Prostate gland (tissue), 2 donors: ENCODE data around the gene TLCD3B.

Source experiments
- POLR2AphosphoS5 ChIP-seq: sonication (generic); formaldehyde crosslinking; IDR thresholded peaks from one replicate; pipeline ENCODE4 v1.6.1; 2017; ENCODE audit warnings: antibody characterized with exemption
- TF ChIP-seq, protein P1 (sequence below), 4 experiments: fragments of 200-600 bp in 2 of 4; fragments of 450-650 bp in 2 of 4; sonication (generic) in 2 of 4; IDR thresholded peaks; 1 replicate in 3 of 4; 2 replicates in 1 of 4; pipeline ENCODE4 v1.5.1; 2016 to 2019; ENCODE audit warnings: antibody characterized with exemption in 4 of 4, mild to moderate bottlenecking in 2 of 4, moderate library complexity in 2 of 4

DNA sequence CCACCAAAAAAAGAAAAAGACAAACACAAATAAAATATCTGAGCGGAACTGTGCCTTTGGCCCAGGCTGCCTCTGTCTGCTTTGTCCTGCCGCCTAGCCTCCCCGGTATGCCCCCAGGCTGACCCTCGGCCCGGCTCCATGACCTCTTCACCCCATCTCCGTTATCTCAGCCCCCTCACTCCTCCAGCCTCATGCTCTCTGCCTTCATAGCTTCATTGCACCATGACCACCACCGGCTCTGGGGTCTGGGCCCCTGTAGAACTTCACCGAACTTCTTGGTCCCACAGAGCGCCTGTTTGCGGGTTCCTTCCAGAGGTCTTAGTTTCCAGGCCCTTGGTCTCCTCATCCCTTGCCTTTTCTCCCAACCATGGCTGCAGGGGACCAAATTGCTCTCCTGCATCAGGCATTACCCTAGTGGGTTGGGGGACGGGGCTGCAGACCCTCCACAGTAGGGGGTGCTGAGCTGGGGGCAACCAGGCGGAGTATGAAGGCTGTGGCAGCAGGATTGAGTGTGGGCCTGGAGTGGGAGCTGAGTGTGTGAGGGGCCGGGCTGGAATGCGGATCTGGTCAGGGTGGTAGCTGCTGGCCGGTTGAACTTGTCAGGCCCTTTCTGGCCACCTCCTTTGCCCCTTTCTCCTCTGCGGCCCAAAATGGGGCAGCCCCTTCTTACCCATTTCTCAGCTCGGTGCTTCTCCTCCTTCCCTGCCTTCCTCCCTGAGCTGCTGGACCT lies 42.6 kb downstream of the TLCD3B start:
- TF ChIP-seq, protein P1, sequence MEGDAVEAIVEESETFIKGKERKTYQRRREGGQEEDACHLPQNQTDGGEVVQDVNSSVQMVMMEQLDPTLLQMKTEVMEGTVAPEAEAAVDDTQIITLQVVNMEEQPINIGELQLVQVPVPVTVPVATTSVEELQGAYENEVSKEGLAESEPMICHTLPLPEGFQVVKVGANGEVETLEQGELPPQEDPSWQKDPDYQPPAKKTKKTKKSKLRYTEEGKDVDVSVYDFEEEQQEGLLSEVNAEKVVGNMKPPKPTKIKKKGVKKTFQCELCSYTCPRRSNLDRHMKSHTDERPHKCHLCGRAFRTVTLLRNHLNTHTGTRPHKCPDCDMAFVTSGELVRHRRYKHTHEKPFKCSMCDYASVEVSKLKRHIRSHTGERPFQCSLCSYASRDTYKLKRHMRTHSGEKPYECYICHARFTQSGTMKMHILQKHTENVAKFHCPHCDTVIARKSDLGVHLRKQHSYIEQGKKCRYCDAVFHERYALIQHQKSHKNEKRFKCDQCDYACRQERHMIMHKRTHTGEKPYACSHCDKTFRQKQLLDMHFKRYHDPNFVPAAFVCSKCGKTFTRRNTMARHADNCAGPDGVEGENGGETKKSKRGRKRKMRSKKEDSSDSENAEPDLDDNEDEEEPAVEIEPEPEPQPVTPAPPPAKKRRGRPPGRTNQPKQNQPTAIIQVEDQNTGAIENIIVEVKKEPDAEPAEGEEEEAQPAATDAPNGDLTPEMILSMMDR (IDR thresholded peaks at IDR 0.05), result no peak
- no peak for TF ChIP-seq POLR2AphosphoS5
